ENCODE results near the gene C1QTNF4. TPM values are rescaled to one million over a fixed set of nuclear protein-coding genes. Genes with fewer than 3 reads are reported as not detected.

The C1QTNF4 gene
- total and polyA plus RNA-seq, 2 of the 4 experiments (the other 2 are of a cell fraction): 0.12 TPM; not detected in 1

DNA sequence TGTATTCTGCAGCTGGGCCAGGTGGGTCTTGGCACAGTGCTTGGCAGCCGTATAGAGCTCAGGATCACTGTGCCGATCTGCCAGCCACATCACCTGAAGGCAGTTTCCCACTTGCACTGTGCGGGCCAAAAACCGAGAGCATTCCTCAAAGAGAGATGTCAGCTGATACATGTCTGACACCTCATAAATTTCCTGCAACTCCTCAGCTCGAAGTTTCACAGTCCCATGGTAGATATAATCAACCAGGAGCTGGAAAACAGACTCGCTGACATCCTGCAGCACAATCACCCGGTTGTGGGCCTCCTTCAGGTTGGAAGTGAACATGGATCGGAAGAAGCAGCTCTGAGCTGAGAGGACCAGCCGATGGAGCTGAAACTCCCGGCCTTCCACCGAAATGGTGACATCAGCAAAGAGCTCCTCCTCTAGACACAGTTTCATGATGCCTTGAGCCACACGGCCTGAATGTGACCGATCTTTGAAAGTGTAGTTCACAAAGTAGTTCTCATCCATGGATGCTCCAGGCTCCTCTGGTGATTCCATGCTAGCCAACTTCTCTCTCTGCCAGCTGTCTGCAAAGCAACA, 16.7 kb downstream of the C1QTNF4 start:
- 0 out of 2 replicates have a peak overlapping the region, but pooled peaks have one; percentile 39 for H3K23ac ChIP-seq (ENCODE audit: low read depth, low read length)
- peaks cover 13% of the 10 kb centered on the region for H3K4me1 ChIP-seq (ENCODE audit: control insufficient read depth, insufficient read depth, low read length)
- no peak overlapping the region for H3K18ac ChIP-seq (ENCODE audit: low read depth, low read length)
- DNase-seq: no peak
- TF ChIP-seq CHD1 (IDR thresholded peaks at IDR 0.05; ENCODE audit: low read depth, low read length) (no peak), NFE2L2 (IDR thresholded peaks at IDR 0.05; ENCODE audit: low read depth, low read length) (no peak), RAD21 (IDR thresholded peaks at IDR 0.05; ENCODE audit: low read length) (no peak), MAZ (IDR thresholded peaks at IDR 0.05; ENCODE audit: borderline replicate concordance, low read depth, low read length) (no peak), FOS (IDR thresholded peaks at IDR 0.05; ENCODE audit: low read depth, low read length) (no peak), CEBPB (IDR thresholded peaks at IDR 0.05; ENCODE audit: low read depth, low read length) (no peak)
- TF ChIP-seq, protein P1, sequence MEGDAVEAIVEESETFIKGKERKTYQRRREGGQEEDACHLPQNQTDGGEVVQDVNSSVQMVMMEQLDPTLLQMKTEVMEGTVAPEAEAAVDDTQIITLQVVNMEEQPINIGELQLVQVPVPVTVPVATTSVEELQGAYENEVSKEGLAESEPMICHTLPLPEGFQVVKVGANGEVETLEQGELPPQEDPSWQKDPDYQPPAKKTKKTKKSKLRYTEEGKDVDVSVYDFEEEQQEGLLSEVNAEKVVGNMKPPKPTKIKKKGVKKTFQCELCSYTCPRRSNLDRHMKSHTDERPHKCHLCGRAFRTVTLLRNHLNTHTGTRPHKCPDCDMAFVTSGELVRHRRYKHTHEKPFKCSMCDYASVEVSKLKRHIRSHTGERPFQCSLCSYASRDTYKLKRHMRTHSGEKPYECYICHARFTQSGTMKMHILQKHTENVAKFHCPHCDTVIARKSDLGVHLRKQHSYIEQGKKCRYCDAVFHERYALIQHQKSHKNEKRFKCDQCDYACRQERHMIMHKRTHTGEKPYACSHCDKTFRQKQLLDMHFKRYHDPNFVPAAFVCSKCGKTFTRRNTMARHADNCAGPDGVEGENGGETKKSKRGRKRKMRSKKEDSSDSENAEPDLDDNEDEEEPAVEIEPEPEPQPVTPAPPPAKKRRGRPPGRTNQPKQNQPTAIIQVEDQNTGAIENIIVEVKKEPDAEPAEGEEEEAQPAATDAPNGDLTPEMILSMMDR (conservative IDR thresholded peaks at IDR 0.05; ENCODE audit: low read depth, low read length): no peak
- TF ChIP-seq, protein P2, sequence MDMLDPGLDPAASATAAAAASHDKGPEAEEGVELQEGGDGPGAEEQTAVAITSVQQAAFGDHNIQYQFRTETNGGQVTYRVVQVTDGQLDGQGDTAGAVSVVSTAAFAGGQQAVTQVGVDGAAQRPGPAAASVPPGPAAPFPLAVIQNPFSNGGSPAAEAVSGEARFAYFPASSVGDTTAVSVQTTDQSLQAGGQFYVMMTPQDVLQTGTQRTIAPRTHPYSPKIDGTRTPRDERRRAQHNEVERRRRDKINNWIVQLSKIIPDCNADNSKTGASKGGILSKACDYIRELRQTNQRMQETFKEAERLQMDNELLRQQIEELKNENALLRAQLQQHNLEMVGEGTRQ (IDR thresholded peaks at IDR 0.05; ENCODE audit: low read depth, low read length): no peak
- peaks cover 10% of the 10 kb centered on the region; the same call in 1 of the 2 replicates for H4K20me1 ChIP-seq (ENCODE audit: insufficient read depth, low read length)
- H2AK9ac ChIP-seq (replicated peaks; ENCODE audit: low read depth, low read length, poor library complexity): peak overlapping the region; percentile 66
- ChIA-PET POLR2A (ENCODE audit: unreplicated experiment) (no interaction called here), CTCF (no interaction called here)
- peak overlapping the region; percentile 82 for H3K4me2 ChIP-seq (ENCODE audit: low read depth, low read length)
- no peaks in the 10 kb centered on the region for H3K27me3 ChIP-seq (ENCODE audit: control insufficient read depth, insufficient read depth, low read length)
- H2BK15ac ChIP-seq (ENCODE audit: low read depth, low read length): no peak overlapping the region
- 39% methylated on average over 3 of the region's 13 CpGs; no CpG with 5 or more reads in 1 of the 2 experiments for WGBS, 2 experiments (ENCODE audit: extremely low coverage in 2 of 2, insufficient read length in 1 of 2)
- H2BK120ac ChIP-seq (ENCODE audit: low read depth, low read length): no peak overlapping the region
- H2BK5ac ChIP-seq (ENCODE audit: low read depth, low read length, poor library complexity, severe bottlenecking): no peak overlapping the region
- no peak overlapping the region for H4K91ac ChIP-seq (ENCODE audit: insufficient read depth, low read depth, low read length)
- no TSS peak for BruUV-seq (replicated peaks)
- in situ Hi-C loops (cut with MboI; ENCODE audit: low sequenced_read_pairs) (no loop called here), dilution Hi-C loops (cut with HindIII; ENCODE audit: low sequenced_read_pairs, unreplicated experiment) (no loop called here), intact Hi-C loops (cut with micrococcal nuclease) (no loop called here)
- no peak overlapping the region for H3K4ac ChIP-seq (ENCODE audit: low read depth, low read length)
- no peak for ATAC-seq (ENCODE audit: low read depth)
- peaks cover 35 to 71% of the 10 kb centered on the region in 2 experiments for H3K79me1 ChIP-seq (ENCODE audit: low read depth in 1 of 2, low read length in 2 of 2)
- H3K9ac ChIP-seq (ENCODE audit: low read depth, low read length): peak overlapping the region; percentile 85; the same call in 1 of the 2 replicates
- no peak overlapping the region for H3K56ac ChIP-seq (ENCODE audit: extremely low read depth, insufficient read depth, low read length)
- peak overlapping the region; percentile 15 for H4K5ac ChIP-seq (ENCODE audit: low read depth, low read length)
- peak overlapping the region; percentile 56; the same call in 1 of the 2 replicates for H2AK5ac ChIP-seq (ENCODE audit: low read depth, low read length)
- peak overlapping the region; percentile 20; the same call in 1 of the 2 replicates for H3K27ac ChIP-seq (ENCODE audit: insufficient read depth, low read length)
- H3K14ac ChIP-seq (replicated peaks; ENCODE audit: low read depth, low read length): no peak overlapping the region
- H2BK20ac ChIP-seq (ENCODE audit: low read depth, low read length): no peak overlapping the region
- peak overlapping the region; percentile 5 for H2AFZ ChIP-seq (replicated peaks; ENCODE audit: low read length, poor library complexity)
- peaks cover 31% of the 10 kb centered on the region for H3K36me3 ChIP-seq (ENCODE audit: control insufficient read depth, insufficient read depth, low read length)
- H4K8ac ChIP-seq (ENCODE audit: low read depth in 2 of 2, low read length in 2 of 2): peak overlapping the region; percentile 70 to 99; a peak in 3 of 4 replicates
- no peaks in the 10 kb centered on the region for H3K9me3 ChIP-seq (ENCODE audit: control insufficient read depth, insufficient read depth, low read length)
- H3K9me1 ChIP-seq (ENCODE audit: insufficient read depth, low read length): peaks cover 21% of the 10 kb centered on the region
- H3K4me3 ChIP-seq (ENCODE audit: insufficient read depth, low read depth, low read length): peak overlapping the region; percentile 54; the same call in 1 of the 2 replicates
